ENCODE measurements around the gene SRD5A3. TPM values are rescaled to one million over a fixed set of nuclear protein-coding genes. Genes with fewer than 3 reads are reported as not detected.

The SRD5A3 gene
- total RNA-seq, 4 donors from 2014 or later, result 9.3 to 24.8 (median 17.1) TPM

DNA sequence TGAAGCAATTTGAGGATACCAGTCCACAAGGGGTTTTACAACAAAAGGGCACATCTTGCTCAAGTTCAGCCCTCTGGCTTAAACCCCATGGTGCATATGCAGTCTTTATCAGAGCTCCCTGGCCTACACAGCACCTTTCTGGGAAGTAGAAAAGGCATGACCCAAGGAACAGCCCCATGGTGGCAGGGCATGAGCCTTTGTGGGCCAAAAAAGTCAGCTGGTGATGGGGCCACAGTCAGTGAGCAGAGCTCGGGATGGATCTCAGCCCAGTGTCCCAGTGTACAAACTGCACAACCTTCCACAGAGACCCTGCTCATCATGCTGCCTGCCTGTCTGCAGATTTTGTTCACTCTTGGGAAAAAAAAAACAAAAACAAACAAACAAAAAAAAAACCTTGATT is 27.4 kb downstream of the SRD5A3 start:
- TF ChIP-seq POLR2A (IDR thresholded peaks at IDR 0.05) (no peak), EP300 (IDR thresholded peaks at IDR 0.05) (no peak), POLR2AphosphoS5 (IDR thresholded peaks at IDR 0.05) (no peak)
- TF ChIP-seq, protein P1, sequence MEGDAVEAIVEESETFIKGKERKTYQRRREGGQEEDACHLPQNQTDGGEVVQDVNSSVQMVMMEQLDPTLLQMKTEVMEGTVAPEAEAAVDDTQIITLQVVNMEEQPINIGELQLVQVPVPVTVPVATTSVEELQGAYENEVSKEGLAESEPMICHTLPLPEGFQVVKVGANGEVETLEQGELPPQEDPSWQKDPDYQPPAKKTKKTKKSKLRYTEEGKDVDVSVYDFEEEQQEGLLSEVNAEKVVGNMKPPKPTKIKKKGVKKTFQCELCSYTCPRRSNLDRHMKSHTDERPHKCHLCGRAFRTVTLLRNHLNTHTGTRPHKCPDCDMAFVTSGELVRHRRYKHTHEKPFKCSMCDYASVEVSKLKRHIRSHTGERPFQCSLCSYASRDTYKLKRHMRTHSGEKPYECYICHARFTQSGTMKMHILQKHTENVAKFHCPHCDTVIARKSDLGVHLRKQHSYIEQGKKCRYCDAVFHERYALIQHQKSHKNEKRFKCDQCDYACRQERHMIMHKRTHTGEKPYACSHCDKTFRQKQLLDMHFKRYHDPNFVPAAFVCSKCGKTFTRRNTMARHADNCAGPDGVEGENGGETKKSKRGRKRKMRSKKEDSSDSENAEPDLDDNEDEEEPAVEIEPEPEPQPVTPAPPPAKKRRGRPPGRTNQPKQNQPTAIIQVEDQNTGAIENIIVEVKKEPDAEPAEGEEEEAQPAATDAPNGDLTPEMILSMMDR (IDR thresholded peaks at IDR 0.05), result no peak
- Histone ChIP-seq H3K9me3 (no peaks in the 10 kb centered on the region), H3K27ac (no peak overlapping the region), H3K36me3 (peaks cover 16% of the 10 kb centered on the region), H3K4me3 (no peak overlapping the region), H3K4me1 (no peaks in the 10 kb centered on the region), H3K27me3 (no peaks in the 10 kb centered on the region)
- 100% methylated on average over 1 of the region's 1 CpG for WGBS
- no peak for DNase-seq (ENCODE audit: low spot score in 2 of 2)

DNA sequence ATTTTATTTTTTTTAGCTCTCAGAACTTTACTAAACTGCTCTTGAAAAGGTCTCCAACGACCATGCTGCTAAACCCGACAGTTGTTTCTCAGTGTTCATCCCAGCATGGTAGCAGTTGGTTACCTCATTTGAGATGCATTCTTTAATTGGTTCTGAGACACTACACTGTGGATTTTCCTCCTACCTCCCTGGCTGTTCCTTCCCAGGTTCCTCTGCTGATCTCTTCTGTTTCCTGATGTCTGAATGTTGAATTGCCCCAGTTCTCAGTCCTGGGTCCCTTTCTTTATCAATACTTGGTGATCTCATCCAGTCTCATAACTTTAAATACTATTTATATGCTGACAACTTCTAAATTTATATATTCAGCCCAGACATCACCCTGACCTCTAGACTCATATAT is 30.7 kb downstream of the SRD5A3 start:
- 84% methylated on average over 2 of the region's 2 CpGs for WGBS
- no peaks in the 10 kb centered on the region for H3K9me3 ChIP-seq
- TF ChIP-seq POLR2AphosphoS5 (IDR thresholded peaks at IDR 0.05) (no peak), EP300 (IDR thresholded peaks at IDR 0.05) (no peak), POLR2A (IDR thresholded peaks at IDR 0.05) (no peak)
- TF ChIP-seq, protein P1 (IDR thresholded peaks at IDR 0.05), result no peak
- H3K36me3 ChIP-seq, result peaks cover 2% of the 10 kb centered on the region
- H3K4me3 ChIP-seq, result no peak overlapping the region
- peaks cover 4% of the 10 kb centered on the region for H3K4me1 ChIP-seq
- no peaks in the 10 kb centered on the region for H3K27me3 ChIP-seq
- no peak overlapping the region for H3K27ac ChIP-seq
- DNase-seq (ENCODE audit: low spot score in 2 of 2), result no peak

DNA sequence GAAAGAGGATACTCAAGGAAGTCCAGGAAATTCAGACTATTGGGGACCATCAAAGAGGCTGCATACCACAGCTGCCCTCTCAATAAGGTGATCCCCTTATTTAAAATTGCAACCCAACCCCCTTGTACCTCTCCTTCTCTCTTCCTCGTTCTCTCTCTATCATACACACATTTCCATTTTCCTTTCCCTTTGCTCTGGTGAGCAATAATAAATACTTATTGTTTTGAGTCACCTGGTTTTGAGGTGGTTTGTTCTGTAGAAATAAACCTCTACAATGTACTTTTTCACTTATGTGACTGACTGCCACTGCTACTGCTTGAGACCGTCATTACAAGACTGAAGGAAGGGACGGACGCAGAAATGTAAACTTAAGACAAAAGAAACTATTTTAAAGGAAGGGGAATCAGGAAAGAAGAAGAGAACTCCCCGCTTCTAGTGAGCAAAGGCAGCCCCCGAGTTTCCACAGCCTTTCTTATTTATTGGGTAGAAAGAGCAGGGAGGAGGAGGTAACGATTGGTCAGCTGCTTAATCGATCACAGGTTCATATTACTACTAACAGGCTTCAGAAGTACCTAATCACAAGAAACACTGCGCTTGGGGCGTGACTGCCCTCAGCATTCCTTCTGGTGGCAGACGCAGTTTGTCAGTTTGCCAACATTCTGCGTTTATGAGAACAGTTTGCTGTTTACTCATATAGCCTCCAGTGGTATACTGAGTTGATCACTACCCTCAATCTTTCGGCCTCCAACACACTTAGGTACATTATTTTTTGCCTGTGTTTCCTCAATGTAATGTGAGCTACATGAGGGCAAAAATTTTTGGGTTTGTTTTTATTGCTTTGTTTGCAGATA is 32.8 kb downstream of the SRD5A3 start:
- 48% methylated on average over 13 of the region's 13 CpGs for WGBS
- DNase-seq (ENCODE audit: low spot score in 2 of 2), result no peak
- TF ChIP-seq POLR2A (IDR thresholded peaks at IDR 0.05) (no peak), POLR2AphosphoS5 (IDR thresholded peaks at IDR 0.05) (no peak), EP300 (IDR thresholded peaks at IDR 0.05) (no peak)
- TF ChIP-seq, protein P1 (IDR thresholded peaks at IDR 0.05), result no peak

DNA sequence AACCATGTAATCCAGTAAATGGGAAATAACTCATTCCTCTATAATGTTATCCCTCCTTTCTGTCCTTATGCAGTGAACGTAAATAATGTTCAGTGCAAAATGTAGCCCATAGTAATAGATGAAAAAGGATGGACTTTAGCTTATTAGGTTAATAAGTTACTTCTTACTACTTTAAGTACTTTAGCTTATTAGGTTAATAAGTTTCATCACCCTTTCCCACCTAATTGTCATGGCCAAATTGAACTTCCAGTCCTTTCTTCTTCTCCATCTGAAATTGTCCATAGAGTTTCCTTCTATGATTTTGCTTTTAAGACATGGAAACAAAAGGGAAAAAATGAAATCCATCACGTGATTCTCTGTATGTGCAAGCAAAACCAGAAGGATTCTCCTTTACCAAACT is 34.5 kb downstream of the SRD5A3 start:
- Histone ChIP-seq H3K36me3 (no peaks in the 10 kb centered on the region), H3K4me1 (peaks cover 4% of the 10 kb centered on the region), H3K27me3 (no peaks in the 10 kb centered on the region), H3K4me3 (no peak overlapping the region), H3K9me3 (no peaks in the 10 kb centered on the region), H3K27ac (no peak overlapping the region)
- TF ChIP-seq EP300 (IDR thresholded peaks at IDR 0.05), result no peak
- TF ChIP-seq POLR2AphosphoS5 (IDR thresholded peaks at IDR 0.05), result no peak
- TF ChIP-seq POLR2A (IDR thresholded peaks at IDR 0.05), result no peak
- TF ChIP-seq, protein P1 (IDR thresholded peaks at IDR 0.05), result no peak
- WGBS, result 91% methylated on average over 2 of the region's 2 CpGs
- no peak for DNase-seq (ENCODE audit: low spot score in 2 of 2)

More for the DNA sequence above, 32.8 kb downstream of the SRD5A3 start:
- Histone ChIP-seq H3K4me3 (no peak overlapping the region), H3K36me3 (no peaks in the 10 kb centered on the region), H3K27ac (no peak overlapping the region), H3K4me1 (peaks cover 4% of the 10 kb centered on the region), H3K9me3 (no peaks in the 10 kb centered on the region), H3K27me3 (no peaks in the 10 kb centered on the region)

DNA sequence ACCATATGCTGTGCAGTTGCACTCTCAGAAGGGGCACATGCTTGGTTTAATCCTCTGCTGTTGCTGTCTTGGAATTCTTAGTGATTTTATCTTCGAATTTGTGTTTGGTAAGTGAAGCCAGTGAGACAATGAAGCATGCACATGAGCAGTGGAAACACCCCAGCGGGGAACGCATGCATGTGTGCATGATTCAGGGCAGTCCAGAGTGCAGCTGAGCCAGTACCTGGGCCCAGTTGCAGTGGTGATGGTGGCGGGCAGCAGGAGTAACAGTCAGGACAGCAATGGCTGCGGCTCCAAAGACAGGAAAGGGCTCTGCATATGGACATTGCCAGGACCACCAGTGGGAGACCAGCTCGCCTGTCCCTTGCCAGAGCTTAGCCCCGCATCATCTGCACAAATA is 35.5 kb downstream of the SRD5A3 start:
- no peak overlapping the region for H3K4me3 ChIP-seq
- 84% methylated on average over 7 of the region's 7 CpGs for WGBS
- H3K4me1 ChIP-seq, result peaks cover 4% of the 10 kb centered on the region
- H3K9me3 ChIP-seq, result no peaks in the 10 kb centered on the region
- DNase-seq (ENCODE audit: low spot score in 2 of 2), result no peak
- TF ChIP-seq EP300 (IDR thresholded peaks at IDR 0.05) (no peak), POLR2A (IDR thresholded peaks at IDR 0.05) (no peak), POLR2AphosphoS5 (IDR thresholded peaks at IDR 0.05) (no peak)
- TF ChIP-seq, protein P1 (IDR thresholded peaks at IDR 0.05), result no peak
- no peaks in the 10 kb centered on the region for H3K36me3 ChIP-seq
- H3K27ac ChIP-seq, result no peak overlapping the region
- no peaks in the 10 kb centered on the region for H3K27me3 ChIP-seq

All from suprapubic skin (tissue), 4 donors.